ENCODE results near the gene QKI.

Gene QKI

GRCh38 chr6:163490826-163491577 is 76.5 kb downstream of the QKI start:
- DNase-seq: no peak

GRCh38 chr6:163491737-163492300 is 77.3 kb downstream of the QKI start:
- DNase-seq: no peak

DNA sequence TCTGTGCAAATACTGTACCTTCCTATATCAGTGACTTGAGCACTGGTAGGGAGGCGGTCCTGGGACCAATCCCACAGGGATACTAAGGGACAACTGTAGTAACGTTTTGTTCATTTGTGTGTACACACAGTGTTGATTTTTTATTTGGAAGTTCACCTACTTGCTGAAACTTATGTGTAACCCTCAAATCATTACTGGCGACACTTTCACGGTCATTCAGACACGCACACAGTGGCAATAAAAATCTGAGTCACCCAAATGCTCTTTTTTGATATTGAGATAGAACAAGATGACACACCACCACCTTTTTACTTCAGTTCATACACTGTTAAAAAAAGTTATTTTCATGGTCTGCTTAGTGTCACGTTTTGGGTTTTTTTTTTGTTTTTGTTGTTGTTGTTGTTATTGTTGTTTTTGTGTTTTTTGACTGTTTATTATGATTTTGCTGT is 79.8 kb downstream of the QKI start:
- DNase-seq: no peak

DNA sequence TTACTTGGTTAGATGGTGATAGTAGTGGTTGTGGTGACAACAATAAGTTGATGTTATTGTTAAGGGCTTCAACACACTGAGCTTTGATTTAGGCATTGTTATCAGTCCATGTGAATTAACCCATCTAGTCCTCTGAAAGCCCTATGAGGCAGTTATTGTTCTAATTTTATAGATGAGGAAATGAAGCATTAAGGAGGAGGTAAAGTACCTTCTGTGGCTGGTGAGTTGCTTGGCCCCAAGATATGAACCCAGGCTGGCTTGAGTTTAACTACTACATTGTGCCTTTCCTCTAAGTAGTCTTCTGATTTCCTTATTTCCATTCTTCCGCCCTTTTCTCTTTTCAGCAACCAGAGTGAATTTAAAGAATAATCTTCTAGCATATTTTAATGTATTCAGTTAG is 81.7 kb downstream of the QKI start:
- DNase-seq: no peak

DNA sequence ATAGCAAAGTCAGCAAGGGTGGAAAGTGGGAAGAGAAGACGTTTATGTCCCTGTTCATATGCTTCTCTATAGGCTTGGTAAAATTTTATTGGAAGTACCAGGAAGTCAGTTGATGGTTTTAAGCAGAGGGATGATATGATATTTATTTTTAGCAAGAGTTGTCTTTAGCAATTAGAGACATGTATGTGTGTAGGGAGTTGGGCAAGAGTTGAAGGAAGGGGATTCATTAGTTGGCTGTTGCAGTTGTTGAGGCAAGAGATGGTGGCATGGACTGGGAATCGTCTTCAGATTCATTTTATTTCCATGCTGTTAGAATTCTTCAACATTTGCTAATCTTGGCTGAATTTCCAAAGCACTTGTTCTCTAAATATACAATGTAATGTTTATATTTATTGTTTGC is 85.6 kb downstream of the QKI start:
- DNase-seq: no peak

GRCh38 chr6:163501026-163501425 is 86.5 kb downstream of the QKI start:
- no peak for DNase-seq

- DNase-seq: no peak
Observed at GRCh38 chr6:163501439-163501838, 86.9 kb downstream of the QKI start.

GRCh38 chr6:163504984-163505640 is 90.6 kb downstream of the QKI start:
- DNase-seq: no peak

DNA sequence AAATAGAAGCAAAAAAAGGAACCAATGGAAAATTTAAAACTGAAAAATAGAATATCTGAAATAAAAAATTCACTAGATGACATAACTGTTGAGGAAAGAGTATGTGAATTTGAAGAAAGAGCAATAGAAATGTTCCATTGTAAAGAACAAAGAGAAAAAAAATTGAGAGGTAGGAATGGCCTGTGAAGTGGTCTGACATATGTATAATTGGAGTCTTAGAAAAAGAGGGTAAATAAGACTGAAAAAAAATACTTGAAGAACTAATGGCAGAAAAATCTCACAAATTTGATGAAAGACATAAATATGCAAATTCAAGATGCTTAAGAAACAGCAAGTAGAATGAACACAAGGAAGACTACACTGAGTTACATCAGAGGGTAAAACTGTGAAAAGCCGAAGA is 93.4 kb downstream of the QKI start:
- DNase-seq: no peak

GRCh38 chr6:163513003-163513402 is 98.5 kb downstream of the QKI start:
- DNase-seq: no peak

- DNase-seq: no peak
Observed at GRCh38 chr6:163513570-163514166, 99.2 kb downstream of the QKI start.

- DNase-seq: no peak
Observed at GRCh38 chr6:163516908-163517307, 102.4 kb downstream of the QKI start.

DNA sequence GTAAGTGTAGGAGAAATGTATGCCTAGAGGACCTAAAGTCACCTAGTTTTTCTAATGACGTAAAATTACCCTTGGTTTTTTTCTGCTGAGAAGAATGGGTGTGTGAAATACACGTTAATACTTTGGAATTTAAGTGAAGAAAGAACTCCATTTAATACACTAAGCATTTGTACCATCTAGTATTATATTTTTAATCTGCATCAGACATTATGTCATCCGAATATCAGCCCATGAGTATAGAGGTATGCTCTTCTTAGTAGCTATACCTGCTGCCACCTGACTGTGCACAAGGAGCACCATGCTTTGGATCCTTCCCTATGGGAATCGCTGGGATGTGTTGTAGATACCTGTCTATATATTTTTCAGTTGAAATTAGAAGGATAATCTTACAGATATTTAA is 106.4 kb downstream of the QKI start:
- DNase-seq: no peak

DNA sequence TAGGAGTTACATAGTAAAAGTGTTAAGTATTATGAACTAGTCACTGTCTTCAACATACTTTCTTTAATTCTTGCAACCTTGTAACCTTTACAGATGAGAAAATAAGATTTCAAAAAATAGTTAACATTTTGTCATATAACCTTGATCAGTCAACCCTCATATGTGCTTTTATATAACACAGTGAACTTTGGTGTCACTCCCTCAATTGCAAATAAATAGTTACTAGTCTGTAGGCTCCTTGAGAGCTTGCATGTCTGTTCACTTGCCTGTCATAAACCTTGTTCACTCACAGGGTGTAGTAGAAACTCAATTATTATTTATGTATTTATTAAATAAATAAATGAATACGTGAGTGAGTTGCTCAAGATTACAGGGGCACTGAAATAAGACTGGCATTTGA is 107.5 kb downstream of the QKI start:
- no peak for DNase-seq

DNA sequence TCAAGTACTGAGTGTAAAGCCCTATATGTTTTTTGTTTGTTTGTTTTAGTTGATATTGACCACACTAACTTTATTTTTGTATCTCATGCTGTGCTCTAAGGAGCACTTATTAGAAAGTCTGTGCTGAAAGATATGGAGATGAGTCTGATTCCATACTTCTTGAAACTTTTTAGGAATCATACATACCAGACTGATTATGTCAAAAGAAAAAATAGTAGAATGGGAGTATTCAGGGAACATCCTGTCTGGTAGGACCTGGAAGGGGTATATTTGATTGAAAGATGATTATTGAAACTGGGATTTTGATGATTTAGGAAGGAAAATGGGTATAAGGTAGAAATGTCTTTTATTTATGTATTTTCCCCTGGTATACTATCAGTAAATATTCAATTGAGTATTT is 111.4 kb downstream of the QKI start:
- no peak for DNase-seq

DNA sequence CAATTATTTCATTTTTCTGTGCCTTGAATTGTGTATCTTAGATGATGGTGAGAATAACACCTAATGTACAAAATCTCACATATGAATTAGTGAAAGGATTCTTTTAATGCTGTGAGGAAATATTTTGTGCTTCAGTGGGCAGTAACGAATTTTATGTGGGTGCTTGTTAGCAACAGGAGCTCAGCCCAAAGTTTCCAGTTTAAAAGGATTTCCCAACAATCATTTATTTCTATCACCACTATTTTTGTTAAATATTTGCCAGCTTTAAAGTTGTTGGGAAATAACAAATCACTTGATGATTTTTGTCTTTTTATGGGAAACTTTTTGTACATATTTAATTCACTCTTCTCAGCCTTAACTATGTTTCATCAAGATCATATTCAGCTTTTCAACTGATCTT is 111.8 kb downstream of the QKI start:
- no peak for DNase-seq

GRCh38 chr6:163527291-163527690 is 112.8 kb downstream of the QKI start:
- no peak for DNase-seq

- no peak for DNase-seq
Observed at GRCh38 chr6:163529605-163530004, 115.1 kb downstream of the QKI start.

GRCh38 chr6:163530406-163530805 is 115.9 kb downstream of the QKI start:
- DNase-seq: no peak

DNA sequence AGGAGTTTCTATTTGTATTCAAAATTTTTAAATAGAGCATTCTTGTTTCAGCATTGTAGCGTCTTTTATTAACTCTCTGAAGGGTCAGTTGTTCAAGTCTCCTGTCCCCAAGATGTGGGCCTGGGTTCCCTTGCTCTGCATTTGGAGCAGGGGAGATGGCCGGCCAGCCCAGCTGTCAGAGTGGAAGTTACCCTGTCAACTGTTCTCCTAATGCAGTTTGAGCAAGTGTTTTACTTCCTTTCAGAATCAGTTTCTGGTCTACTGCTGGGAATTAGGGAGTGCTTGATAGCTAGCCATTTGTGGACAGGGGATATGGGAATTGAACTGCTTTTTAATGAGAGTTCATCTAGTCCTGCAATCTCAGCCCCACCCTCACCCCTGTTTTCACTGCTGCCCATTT is 116.6 kb downstream of the QKI start:
- DNase-seq: no peak

GRCh38 chr6:163532526-163533078 is 118.1 kb downstream of the QKI start:
- no peak for DNase-seq

DNA sequence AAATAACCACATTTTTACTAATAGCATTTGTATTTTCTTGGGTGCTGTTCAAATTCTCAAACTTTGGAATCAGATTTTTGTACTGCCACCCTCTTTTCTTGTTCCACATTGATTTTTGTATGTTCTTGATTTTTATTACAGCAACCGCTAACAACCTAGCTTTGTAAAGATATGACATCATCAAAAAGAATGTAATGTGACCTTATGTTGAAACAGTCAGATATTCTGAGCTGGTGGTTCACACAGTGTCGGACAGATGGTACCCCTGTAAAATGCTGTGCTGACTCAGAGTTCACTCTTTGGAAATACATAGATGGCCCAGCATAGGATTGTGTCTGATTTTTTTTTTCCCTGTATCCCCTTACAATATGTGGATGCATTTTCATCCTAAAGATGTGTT is 118.9 kb downstream of the QKI start:
- DNase-seq: peak in 1 of 2 experiments; percentile 21

- DNase-seq: no peak
Observed at GRCh38 chr6:163536770-163537169, 122.3 kb downstream of the QKI start.

DNA sequence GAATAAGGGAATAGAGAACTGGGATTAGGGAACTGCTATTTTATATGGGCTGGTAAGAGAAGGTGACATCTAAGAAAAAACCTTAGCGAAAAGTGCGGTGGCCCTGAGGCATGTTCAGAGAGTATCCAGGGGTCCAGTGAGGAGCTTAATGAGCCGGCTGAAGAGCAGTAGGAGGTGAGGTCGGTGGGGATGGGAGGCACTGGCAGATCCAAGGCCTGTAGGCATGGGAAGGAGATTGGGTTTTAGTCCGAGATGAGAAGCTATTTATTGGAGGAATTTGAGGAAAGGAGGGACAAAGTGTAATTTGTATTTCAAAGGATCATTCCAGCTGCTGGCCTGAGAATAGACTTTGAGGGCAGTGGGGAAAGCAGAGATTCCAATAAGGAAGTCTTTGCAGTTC is 123.8 kb downstream of the QKI start:
- no peak for DNase-seq
